A172 (cell line): ENCODE results near the gene UQCRH. TPM values are rescaled to one million over a fixed set of nuclear protein-coding genes. Genes with fewer than 3 reads are reported as not detected.
"Not testable (repeated sequence)": the region's sequence is repeated elsewhere in the genome, so short reads cannot be mapped to it uniquely, and the experiment has no call there.

Experiments used
- DNase-seq: peaks from one replicate; pipeline ENCODE4 v3.0.0-alpha.2; 2015; ENCODE audit warnings: low spot score
- total RNA-seq: library from RNA; depleted of rRNA; stranded (reverse); fragments of >200 nt; shearing (Covaris generic); gene quantifications from 2 replicates; pipeline ENCODE4 v1.2.3, GENCODE V29; 2014

The UQCRH gene
- total RNA-seq, 1 experiment from 2014 or later = 534 TPM

GRCh38 chr1:46300673-46301405 lies 2.7 kb upstream of the UQCRH start:
- DNase-seq = no peak

GRCh38 chr1:46301406-46301807 lies 2.1 kb upstream of the UQCRH start:
- no peak for DNase-seq

- DNase-seq = no peak
Measured at GRCh38 chr1:46301808-46302640, 1.5 kb upstream of the UQCRH start.

- DNase-seq = no peak
Measured at GRCh38 chr1:46302641-46303037, 859 bp upstream of the UQCRH start.

GRCh38 chr1:46303872-46304326 lies 401 bp downstream of the UQCRH start:
- no peak for DNase-seq

- no peak for DNase-seq
Measured at GRCh38 chr1:46306159-46306530, 2.6 kb downstream of the UQCRH start.

GRCh38 chr1:46309401-46310159 lies 6.1 kb downstream of the UQCRH start:
- no peak for DNase-seq

- DNase-seq = no peak
Measured at GRCh38 chr1:46310321-46310720, 6.8 kb downstream of the UQCRH start.

GRCh38 chr1:46315669-46316403 lies 12.3 kb downstream of the UQCRH start:
- DNase-seq = peak; percentile 10

- DNase-seq = no peak
Measured at GRCh38 chr1:46317323-46317722, 13.8 kb downstream of the UQCRH start.

GRCh38 chr1:46319301-46319700 lies 15.8 kb downstream of the UQCRH start:
- DNase-seq = not testable (repeated sequence)

GRCh38 chr1:46319960-46320914 lies 16.7 kb downstream of the UQCRH start:
- DNase-seq = not testable (repeated sequence)

- not testable (repeated sequence) for DNase-seq
Measured at GRCh38 chr1:46322191-46322590, 18.7 kb downstream of the UQCRH start.

GRCh38 chr1:46325285-46326076 lies 22.0 kb downstream of the UQCRH start:
- not testable (repeated sequence) for DNase-seq

GRCh38 chr1:46328182-46328581 lies 24.7 kb downstream of the UQCRH start:
- not testable (repeated sequence) for DNase-seq

GRCh38 chr1:46329807-46330206 lies 26.3 kb downstream of the UQCRH start:
- not testable (repeated sequence) for DNase-seq

- not testable (repeated sequence) for DNase-seq
Measured at GRCh38 chr1:46330381-46330780, 26.9 kb downstream of the UQCRH start.

GRCh38 chr1:46331786-46332540 lies 28.5 kb downstream of the UQCRH start:
- DNase-seq = not testable (repeated sequence)
